ENCODE data around the gene BRD9.
"Not testable (repeated sequence)": the region's sequence is repeated elsewhere in the genome, so short reads cannot be mapped to it uniquely, and the experiment has no call there.

Gene BRD9

GRCh38 chr5:930866-931265 is 38.3 kb upstream of the BRD9 start:
- DNase-seq (ENCODE audit: low read depth in 1 of 2, low spot score in 1 of 2) = no peak
- H3K27me3 ChIP-seq (ENCODE audit: insufficient read depth, poor library complexity, severe bottlenecking) = no peaks in the 10 kb centered on the region
- H3K4me3 ChIP-seq (replicated peaks; ENCODE audit: insufficient read depth, low read length) = no peak overlapping the region
- H3K27ac ChIP-seq (replicated peaks) = no peak overlapping the region
- no peak for TF ChIP-seq POLR2AphosphoS5 (IDR thresholded peaks at IDR 0.05; ENCODE audit: low read depth)
- TF ChIP-seq CTCF (IDR thresholded peaks at IDR 0.05; ENCODE audit: insufficient read depth, low read length) = no peak
- no peak for TF ChIP-seq SPI1 (IDR thresholded peaks at IDR 0.05; ENCODE audit: borderline replicate concordance, low read depth)
- no peak for TF ChIP-seq REST (IDR thresholded peaks at IDR 0.05; ENCODE audit: insufficient replicate concordance, low read depth)
- no peak for TF ChIP-seq GABPA (IDR thresholded peaks at IDR 0.05; ENCODE audit: low read depth)

GRCh38 chr5:929596-929995 is 37.0 kb upstream of the BRD9 start:
- H3K27ac ChIP-seq (replicated peaks) = no peak overlapping the region
- TF ChIP-seq SPI1 (IDR thresholded peaks at IDR 0.05; ENCODE audit: borderline replicate concordance, low read depth) = no peak
- TF ChIP-seq GABPA (IDR thresholded peaks at IDR 0.05; ENCODE audit: low read depth) = no peak
- TF ChIP-seq POLR2AphosphoS5 (IDR thresholded peaks at IDR 0.05; ENCODE audit: low read depth) = no peak
- no peak for TF ChIP-seq REST (IDR thresholded peaks at IDR 0.05; ENCODE audit: insufficient replicate concordance, low read depth)
- no peak for TF ChIP-seq CTCF (IDR thresholded peaks at IDR 0.05; ENCODE audit: insufficient read depth, low read length)
- DNase-seq (ENCODE audit: low read depth in 1 of 2, low spot score in 1 of 2) = no peak
- H3K4me3 ChIP-seq (replicated peaks; ENCODE audit: insufficient read depth, low read length) = no peak overlapping the region
- no peaks in the 10 kb centered on the region for H3K27me3 ChIP-seq (ENCODE audit: insufficient read depth, poor library complexity, severe bottlenecking)

GRCh38 chr5:929182-929581 is 36.6 kb upstream of the BRD9 start:
- DNase-seq (ENCODE audit: low read depth in 1 of 2, low spot score in 1 of 2); H3K27ac ChIP-seq (replicated peaks); H3K4me3 ChIP-seq (replicated peaks; ENCODE audit: insufficient read depth, low read length); H3K27me3 ChIP-seq (ENCODE audit: insufficient read depth, poor library complexity, severe bottlenecking): not testable (repeated sequence)

- Histone ChIP-seq H3K4me3 (replicated peaks; ENCODE audit: insufficient read depth, low read length) (no peak overlapping the region), H3K27ac (replicated peaks) (no peak overlapping the region), H3K27me3 (ENCODE audit: insufficient read depth, poor library complexity, severe bottlenecking) (no peaks in the 10 kb centered on the region)
- no peak for TF ChIP-seq GABPA (IDR thresholded peaks at IDR 0.05; ENCODE audit: low read depth)
- no peak for TF ChIP-seq SPI1 (IDR thresholded peaks at IDR 0.05; ENCODE audit: borderline replicate concordance, low read depth)
- no peak for TF ChIP-seq POLR2AphosphoS5 (IDR thresholded peaks at IDR 0.05; ENCODE audit: low read depth)
- TF ChIP-seq CTCF (IDR thresholded peaks at IDR 0.05; ENCODE audit: insufficient read depth, low read length) = no peak
- no peak for TF ChIP-seq REST (IDR thresholded peaks at IDR 0.05; ENCODE audit: insufficient replicate concordance, low read depth)
- DNase-seq (ENCODE audit: low read depth in 1 of 2, low spot score in 1 of 2) = no peak
Observed at GRCh38 chr5:927172-928015, 34.8 kb upstream of the BRD9 start.

Measured in HL-60 (cell line).